ENCODE results near the gene CACNA1G.

The CACNA1G gene

DNA sequence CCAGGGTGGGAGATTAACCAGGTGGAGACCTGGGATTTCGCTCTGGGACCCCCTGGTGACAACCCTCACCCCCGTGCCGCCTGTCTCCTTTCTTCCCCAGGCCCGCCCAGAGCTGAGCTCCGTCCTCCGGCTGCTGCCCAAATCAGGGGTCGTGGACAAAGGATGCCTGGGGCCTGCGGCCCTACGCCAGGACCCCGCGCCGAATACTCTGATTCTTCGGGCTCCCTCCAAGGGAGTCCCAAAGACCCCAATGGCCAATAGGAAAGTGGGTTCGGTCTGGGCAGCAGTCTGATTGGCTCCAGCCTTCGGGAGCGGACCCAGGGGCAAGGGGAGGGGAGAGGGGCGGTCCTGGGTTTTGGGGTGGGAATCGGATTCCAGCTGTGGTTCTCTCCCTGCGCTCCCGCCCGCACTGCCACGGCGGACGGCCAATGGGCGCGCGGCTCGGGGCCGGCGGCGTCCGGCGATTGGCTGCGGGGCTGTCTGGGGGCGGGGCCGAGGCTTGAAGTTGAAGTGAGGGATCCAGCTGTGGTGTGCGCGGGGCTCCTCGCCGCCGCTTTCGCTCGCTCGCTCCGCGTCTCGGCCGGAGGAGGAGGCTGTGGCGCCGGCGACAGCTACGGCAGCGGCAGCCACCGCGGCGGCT, at the start of gene CACNA1G:
Gene CACNA1G (plus strand): TSS at position 531 of the 640 bp plus-strand sequence. CDS start 745 bp downstream, outside the sequence.
- DNase-seq (ENCODE audit: low read depth, low spot score), result peak; percentile 96

DNA sequence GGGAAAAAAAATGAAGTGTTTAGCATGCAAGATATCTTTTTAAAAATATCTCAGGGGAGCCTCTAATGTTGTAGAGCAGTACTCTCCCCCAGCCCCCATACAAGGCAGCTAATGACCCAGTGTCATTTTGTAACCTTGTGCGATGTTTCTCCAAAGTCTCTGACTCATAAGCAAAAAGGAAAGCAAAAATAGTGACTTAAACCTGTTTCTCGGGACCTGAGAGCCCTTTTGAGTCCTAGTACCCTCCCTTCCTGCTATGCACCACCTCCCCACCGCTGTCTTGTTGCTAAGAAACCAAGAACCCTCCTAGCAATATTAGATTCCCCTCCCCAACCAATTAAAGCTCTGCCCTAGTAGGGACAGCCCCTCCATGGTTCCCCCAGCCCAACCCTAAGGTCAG, 49.5 kb upstream of the CACNA1G start:
- no peak for DNase-seq (ENCODE audit: low read depth, low spot score)

DNA sequence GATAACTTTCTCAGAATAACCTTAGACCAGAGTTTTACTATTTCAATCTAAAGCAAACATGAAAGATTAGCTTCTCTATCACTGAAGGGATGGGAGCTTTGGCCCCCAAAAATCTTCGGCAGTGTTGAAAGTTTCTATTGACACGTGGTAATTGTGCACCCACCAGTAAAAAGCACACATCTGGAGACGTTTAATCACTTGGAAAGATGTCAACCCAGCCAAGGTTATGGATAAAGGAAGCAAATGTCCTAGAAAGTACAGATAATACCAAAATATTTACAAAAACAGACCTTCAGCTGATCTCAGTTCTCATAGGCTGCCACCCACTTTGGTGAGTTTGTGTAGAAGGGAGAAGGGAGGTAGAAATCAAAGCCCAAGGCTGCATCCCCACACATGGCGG, 47.0 kb upstream of the CACNA1G start:
- no peak for DNase-seq (ENCODE audit: low read depth, low spot score)

DNA sequence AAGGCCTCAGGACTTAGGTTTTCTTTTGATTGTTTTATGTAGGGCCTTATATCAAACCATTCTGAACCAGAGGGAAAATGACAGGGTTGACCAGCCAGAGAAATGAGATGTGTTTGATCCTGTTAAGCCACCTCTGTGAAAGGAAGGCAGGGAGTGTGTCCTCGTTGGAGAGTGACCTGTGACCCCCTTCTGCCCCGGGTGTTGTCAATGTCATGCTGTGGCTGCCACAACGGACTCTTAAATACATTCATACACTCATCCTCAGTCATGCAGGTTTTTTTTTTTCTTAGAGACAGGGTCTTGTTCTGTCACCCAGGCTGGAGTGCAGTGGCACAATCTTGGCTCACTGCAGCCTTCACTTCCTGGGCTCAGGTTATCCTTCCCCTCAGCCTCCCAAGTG, 46.1 kb upstream of the CACNA1G start:
- no peak for DNase-seq (ENCODE audit: low read depth, low spot score)

DNA sequence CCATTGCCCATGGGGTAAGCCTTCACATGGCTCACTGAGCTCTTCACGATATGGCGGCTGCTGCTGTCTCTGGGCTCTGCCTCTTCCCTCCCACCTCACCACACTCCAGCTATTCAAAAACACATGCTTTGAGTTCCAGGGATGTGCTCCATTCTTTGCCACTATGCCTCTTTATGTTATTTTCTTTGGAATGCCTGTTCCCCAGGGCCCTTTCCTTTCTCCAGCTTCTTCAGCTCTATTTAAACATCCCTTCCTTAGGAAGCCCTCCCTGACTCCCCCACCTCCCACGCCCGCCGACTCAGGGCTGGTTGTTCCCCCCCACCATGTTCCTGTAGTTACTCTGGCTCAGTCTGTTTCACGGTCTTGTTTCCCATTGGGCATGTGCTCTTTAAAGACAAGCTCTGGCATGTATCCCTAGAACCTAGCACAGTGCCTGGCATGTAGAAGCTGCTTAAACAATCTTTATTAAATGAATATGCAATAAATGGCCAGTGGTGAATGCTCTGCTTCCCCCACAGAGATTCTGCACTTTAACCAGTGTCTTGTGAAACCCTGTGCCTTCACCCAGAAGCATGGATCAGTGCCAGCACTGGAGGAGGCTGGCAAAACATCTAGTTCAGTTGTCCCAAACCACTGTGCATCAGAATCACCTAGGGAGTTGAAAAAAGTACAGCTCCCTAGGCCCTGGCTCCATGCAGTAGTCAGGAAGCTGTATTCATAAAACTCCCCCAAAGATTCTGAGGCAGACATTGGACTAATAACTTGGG, 45.4 kb upstream of the CACNA1G start:
- no peak for DNase-seq (ENCODE audit: low read depth, low spot score)

DNA sequence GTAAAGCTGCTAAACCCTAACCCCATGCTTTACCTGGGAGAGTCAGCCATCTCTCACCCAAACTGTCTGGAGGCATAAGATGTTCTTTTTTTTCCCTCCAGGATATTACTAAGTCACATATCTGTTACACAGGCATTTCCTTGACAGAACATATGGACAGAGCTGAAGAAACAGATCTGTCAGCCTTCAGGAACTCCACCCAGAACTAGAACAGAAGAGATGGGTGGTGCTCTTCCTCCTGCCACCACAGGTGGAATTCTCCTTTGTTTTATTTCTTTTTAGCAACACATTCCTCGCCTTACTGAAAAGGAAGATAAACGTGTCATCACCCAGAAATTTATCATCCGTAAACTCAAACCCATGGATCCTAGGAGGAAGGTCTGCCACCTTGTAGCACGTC, 43.5 kb upstream of the CACNA1G start:
- no peak for DNase-seq (ENCODE audit: low read depth, low spot score)

DNA sequence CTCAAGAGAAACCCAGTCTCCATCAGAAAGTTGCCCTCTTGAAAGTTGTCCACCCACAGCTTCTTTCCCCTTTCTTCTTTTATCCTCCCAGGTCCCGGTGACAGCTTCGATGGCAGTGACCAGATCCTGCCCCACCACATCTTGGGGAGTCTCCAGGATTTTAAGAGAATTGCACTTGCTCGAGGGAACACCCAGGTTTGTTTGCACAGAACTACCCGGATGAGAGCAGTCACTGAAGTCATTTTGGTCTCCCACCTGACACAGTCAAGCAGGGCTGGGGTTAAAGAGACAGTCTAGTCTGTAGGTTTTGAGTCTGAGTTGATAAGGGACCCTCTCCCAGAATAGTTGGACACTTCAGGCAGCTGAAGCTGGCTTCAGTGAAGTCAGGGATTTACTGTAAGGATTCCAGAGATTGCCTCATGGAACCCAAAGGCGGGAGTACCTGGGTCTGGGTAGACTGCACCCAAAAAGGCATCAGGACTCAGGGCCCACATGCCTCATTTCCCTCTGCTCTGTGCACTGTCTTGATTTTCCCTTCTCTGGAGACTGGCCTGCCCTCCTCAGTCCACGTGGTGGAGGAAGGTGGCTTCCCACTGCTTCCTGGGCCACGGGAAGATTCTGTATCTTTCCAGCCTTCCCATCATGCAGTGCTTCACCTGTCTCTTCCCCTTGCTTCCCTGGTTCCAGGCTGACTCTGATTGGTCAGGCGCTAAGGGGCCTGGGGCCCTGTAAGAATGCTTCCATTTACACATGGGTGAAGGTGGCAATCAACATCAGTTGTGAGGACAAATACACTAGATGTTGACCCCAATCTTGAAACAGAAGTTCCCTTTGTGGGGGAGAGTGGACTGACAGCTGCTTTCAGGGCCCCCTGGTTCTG, 42.8 kb upstream of the CACNA1G start:
- no peak for DNase-seq (ENCODE audit: low read depth, low spot score)

DNA sequence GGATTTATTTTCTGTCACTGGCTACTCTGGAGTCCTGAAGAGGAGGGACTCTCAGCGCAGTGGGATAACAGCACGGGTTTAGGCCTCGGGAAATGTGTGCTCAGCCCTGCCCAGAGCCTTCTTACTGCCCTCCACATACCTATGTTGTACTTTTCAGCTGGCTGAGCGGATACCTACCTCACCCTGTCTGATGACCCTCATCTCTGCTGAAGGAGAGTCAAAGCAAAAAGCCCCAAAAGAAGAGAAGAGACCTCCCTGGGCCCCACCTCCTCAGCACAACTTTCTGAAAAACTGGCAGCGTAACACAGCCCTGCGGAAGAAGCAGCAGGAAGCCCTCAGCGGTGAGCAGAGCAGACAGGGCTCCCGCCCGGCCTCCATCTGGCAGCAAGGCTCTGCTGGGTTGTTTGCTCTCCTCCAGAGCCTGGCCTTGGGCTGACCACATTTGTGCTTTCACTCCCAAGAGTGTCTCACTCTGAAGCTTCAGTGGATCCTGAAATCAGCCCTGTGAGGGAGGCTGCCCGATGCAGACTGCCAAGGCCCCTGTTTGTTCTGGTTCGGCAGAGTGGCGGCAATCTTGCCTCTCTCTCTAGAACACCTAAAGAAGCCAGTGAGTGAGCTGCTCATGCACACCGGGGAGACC, 42.0 kb upstream of the CACNA1G start:
- DNase-seq (ENCODE audit: low read depth, low spot score), result no peak

DNA sequence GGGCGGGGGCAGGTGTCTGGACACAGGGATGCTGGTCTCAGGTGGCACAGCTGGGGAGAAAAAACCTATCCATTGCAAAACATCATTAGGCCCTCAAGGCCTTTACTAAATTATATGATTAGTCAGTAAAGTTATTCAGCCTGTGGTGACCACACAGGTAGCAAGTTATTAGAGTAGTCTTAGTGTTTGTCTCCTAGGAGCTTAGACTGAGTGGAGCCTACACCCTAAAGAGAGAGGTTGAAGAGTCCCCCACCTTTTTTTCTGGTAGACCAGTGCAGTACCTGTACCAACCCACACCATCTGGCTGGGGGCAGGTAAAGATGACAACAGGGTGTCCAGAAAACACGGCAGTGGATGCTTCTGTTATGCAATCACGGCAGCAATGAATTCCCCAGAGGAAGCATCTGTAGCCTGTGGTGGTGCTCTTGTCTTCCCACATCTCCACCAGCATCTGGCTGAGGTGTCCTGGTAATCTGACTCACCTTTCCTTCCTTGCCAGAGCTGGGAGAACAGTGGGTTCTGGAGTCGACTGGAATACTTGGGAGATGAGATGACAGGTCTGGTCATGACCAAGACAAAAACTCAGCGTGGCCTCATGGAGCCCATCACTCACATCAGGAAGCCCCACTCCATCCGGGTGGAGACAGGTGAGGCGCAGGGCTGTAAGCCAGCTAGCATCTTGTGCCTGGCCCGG, 41.2 kb upstream of the CACNA1G start:
- no peak for DNase-seq (ENCODE audit: low read depth, low spot score)

DNA sequence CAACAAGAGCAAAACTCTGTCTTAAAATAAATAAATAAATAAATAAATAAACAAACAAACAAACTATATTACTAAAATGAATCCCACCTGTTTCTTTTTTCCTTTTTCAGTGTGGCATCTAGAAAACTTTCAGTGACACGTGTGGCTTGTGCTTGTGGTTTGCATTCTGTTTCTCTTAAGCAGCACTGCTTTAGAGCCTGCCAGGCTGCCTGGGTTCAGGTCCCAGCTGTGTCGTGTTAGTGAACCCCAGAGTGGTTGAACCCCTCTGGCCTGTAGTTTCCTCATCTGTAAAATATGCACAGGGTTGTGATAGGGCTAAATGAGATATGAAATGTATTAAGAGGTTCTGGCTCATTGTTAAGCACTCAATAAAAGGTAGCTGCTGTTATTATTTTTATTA, 40.0 kb upstream of the CACNA1G start:
- DNase-seq (ENCODE audit: low read depth, low spot score), result no peak

DNA sequence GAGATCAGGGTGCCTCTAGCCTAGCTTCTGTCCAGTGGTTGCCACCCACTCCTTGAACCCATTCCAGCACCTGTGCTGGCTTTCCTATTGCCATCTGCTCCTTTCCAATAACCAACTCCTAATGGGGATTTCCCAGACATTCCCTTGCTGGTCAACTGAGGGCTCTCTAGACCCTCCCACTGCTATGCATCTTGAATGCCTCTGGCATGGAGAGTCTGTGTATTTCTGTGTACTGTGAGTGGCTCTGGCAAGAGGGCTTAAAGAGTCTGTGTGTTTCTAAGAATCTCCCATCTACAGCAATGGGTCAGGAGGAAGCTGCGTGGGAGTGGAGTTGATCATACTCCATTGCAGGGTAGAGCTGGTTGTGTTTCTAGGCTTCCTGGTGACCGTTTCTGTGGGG, 39.0 kb upstream of the CACNA1G start:
- no peak for DNase-seq (ENCODE audit: low read depth, low spot score)

DNA sequence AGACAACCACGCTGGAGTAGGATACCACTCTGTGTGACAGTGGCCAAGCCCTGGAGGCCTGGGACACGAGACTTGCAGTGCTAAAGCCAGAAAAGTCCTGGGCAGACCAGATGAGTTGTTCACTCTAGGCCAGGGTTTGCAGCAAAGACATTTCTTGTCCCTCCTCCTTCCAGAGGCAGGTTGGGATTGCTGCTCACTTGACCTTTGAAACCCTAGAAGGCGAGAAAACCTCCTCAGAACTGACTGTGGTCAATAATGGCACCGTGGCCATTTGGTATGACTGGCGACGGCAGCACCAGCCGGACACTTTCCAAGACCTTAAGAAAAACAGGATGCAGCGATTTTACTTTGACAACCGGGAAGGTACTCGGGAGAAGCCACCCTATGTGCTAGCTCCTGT, 37.7 kb upstream of the CACNA1G start:
- no peak for DNase-seq (ENCODE audit: low read depth, low spot score)

DNA sequence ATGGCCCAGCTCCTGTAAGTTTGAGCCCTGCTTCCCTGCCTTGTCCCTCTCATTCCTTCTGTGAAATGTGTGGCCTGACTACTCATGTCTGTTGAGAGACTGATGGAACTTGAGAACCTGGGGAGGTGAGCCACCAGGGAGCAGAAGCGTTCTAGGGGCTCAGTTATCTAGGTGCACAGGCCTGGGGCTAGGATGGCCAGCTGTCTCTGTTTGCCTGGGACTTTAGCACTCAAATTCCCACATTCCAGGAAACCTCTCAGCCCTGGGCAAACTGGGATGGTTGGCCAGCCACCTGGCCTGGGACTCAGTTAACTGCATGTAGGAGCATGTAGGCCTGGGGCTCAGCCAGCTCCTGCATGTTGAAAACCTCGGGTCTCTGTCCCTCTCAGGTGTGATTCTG, 37.3 kb upstream of the CACNA1G start:
- peak; percentile 83 for DNase-seq (ENCODE audit: low read depth, low spot score)

DNA sequence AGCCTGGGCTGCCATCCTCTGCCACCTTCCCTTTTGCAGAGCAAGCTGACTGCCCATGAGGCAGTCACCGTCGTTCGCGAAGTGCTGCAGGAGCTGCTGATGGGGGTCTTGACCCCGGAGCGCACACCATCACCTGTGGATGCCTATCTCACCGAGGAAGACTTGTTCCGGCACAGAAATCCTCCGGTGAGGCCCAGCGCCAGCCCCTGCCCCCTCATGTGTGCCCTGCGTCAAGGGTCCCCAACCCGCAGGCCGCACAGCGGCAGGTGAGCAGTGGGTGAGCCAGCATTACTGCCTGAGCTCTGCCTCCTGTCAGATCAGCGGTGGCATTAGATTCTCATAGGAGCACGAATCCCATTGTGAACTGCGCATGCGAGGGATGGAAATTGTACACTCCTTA, 35.7 kb upstream of the CACNA1G start:
- no peak for DNase-seq (ENCODE audit: low read depth, low spot score)

DNA sequence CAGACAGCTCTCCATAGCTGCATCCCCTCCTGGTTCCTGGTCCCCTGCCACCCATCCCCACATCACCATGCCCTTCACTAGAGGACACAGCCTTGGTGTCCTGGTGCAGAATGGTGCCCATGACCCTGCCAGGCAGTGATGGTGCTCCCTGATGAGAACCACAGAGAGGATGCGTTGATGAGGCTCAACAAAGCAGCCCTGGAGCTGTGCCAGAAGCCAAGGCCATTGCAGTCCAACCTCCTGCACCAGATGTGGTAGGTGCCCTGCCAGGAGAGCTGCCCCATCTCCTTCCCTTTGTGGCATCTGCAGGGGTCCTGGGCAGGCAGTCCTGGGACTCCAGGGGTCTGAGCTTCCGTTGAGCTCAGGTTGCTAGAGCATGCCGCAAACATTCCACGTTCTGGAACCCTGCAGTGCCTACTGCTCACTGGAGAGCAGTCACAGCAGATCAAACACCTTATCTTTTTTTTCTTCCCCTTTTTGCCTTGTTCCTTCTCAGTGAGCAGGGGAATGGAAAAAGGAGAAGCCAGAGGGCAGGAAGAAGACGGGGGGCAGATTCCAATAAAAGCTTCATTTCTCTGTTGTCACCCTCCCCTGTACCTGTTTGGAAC, 33.3 kb upstream of the CACNA1G start:
- no peak for DNase-seq (ENCODE audit: low read depth, low spot score)

DNA sequence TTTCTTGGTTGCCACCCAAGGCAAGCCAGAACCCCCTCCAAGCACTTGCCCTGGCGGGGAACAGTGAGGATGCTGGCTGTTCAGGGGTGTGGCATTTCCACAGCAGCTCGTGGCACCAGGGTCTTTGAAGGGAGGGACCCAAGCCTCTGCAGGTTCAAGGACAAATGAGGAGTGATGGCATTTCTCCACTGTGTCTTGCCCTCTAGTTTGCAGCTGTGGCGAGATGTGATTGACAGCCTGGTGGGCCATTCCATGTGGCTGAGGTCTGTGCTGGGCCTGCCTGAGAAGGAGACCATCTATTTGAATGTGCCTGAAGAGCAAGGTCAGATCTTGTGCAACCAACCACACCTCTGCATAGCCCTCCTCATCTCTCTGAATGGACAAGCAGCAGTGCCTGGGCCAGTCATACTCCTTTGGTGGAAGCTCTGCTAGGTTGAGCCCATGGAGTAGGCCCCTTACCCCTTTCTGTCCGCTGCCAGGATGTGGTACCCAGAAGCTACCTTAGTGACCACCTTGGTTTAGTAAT, 32.5 kb upstream of the CACNA1G start:
- DNase-seq (ENCODE audit: low read depth, low spot score), result no peak

DNA sequence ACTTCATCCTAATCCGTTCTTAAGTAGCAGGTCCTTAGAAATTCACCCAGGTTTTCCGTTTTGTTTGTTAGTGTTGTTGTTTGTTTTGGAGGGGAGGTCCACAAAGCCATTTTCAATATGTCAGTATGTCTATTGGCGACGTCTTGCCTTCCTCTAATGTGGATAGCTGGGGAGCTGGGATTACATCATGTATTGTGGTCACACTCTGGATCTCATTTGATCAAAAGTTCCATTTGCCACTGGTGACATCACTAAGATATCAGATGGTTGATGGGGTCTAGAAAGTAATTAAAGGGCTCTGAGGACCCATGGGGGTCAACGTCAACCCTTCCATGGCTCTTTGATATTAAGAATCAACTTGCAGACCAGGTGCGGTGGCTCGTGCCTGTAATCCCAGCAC, 30.7 kb upstream of the CACNA1G start:
- no peak for DNase-seq (ENCODE audit: low read depth, low spot score)

DNA sequence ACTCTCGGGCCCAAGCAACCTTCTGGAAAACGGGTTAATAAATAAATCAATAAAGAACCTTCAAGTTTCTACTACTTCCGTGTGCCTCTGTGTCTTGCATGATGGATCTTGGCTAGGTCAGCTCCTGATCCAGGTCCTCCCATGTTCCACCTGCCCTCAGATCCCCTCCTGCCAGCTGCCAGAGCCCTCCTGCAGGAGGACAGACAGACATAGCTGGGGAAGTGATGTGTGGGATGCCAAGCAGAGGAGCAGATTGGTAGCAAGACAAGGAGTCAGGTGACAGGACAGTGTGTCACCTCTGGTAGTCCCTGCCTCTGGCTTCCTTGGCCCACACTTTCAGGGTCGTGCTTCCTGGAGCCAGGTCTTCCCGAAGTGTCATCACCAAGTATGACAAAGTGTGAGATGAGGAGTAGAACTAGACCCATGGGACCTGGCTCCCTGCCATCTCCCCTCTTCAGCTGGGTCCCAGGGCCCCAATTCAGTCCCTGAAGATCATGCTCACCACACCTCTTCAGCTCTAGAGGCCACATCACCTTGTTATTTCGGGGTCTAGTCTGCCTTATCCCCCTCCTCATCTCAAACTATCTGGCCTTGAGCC, 29.0 kb upstream of the CACNA1G start:
- no peak for DNase-seq (ENCODE audit: low read depth, low spot score)

DNA sequence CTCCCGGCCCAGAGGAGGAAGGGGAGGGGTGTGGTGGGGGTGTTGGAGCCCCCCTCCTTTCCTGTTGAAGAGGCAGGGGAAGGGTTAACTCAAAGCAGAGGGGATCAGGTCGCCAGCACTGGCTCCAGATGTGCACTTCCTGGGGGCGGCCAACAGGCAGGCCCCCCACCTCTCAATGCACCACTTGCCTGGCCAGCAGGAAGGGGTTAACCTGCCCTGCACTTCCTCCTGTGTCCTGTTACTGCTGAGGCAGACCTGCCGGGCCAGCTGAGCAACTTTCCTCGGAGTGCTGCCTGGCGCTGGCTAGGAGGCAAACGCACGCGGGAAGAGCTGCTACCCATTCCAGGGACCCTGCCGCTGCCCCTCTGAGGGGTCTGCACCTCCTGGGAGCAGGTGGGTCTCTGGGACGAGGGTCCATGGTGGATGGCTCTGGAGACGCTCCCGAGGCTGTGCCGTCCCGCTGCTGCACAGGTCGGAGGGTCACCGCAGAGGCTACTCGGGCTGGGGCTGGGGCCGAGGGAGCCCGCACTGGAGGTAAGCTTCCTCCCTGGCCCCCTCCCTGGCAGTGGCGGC, 28.0 kb upstream of the CACNA1G start, which contains the start of gene EPN3:
Gene EPN3 (plus strand): TSS at position 284 of the 573 bp plus-strand sequence. CDS start 3,822 bp downstream, outside the sequence.
- peak; percentile 74 for DNase-seq (ENCODE audit: low read depth, low spot score)

DNA sequence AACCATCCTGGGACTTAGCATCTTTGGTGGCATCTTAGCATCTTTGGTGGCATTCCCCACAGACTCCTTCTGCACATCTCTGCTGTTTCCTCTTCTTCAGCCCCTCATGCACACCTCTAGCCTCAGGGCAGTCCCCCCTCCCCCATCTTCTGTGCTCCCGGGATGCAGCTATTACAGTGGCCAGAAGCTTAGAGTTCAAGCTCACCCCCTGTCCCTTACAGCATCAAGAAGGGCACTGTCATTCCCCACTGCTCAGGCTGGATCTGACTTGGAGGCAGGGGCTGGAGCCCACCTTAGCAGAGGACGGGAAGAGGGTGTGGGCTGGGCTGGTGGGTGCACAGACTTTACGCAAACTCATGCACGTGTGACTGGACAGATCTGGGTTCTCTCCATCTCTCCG, 27.3 kb upstream of the CACNA1G start:
- no peak for DNase-seq (ENCODE audit: low read depth, low spot score)
